H1 (cell line): Measurements from ENCODE around the gene TBRG4. TPM values are rescaled to one million over a fixed set of nuclear protein-coding genes. Genes with fewer than 3 reads are reported as not detected.

ENCODE experiments used
- CTCF ChIA-PET: fragments of 300-600 bp; sonication (Branson Sonifier 250); formaldehyde crosslinking; loops from one replicate; lab custom pipeline; 2021; ENCODE audit not compliant: partially characterized antibody; lab: Charles Lee
- POLR2A ChIA-PET: fragments of 300-600 bp; sonication (Branson Sonifier 250); formaldehyde crosslinking; loops from one replicate; lab custom pipeline; 2021; ENCODE audit warnings: inconsistent platforms; ENCODE audit not compliant: partially characterized antibody; lab: Charles Lee
- DNase-seq, 2 experiments: peaks; one replicate each; pipeline versions ENCODE4 v3.0.0 to v3.0.0-alpha.2; 2010 to 2022; ENCODE audit warnings: low spot score in 2 of 2, low read depth in 1 of 2, mixed read lengths in 1 of 2
- FAIRE-seq: peaks from 2 replicates; lab custom pipeline; 2011; peaks lifted over from hg19 to GRCh38; lab: Jason Lieb, UNC
- H2AFZ ChIP-seq: 2 replicates; pipeline ENCODE4 v1.8.1; 2012; ENCODE audit warnings: low read length, inconsistent platforms
- H2AK5ac ChIP-seq: 2 replicates; pipeline ENCODE4 v1.6.1; 2013; ENCODE audit warnings: low read depth, low read length
- H2BK120ac ChIP-seq: replicated peaks from 2 replicates; pipeline ENCODE3; 2013; ENCODE audit warnings: low read depth, low read length, inconsistent platforms
- H2BK12ac ChIP-seq: 2 replicates; pipeline ENCODE4 v1.6.1; 2013; ENCODE audit warnings: low read depth, low read length
- H2BK15ac ChIP-seq: 2 replicates; pipeline ENCODE4 v1.6.1; 2013; ENCODE audit warnings: low read length
- H2BK20ac ChIP-seq: 2 replicates; pipeline ENCODE4 v1.6.1; 2013; ENCODE audit warnings: low read length
- H2BK5ac ChIP-seq: 2 replicates; pipeline ENCODE4 v1.6.1; 2013; ENCODE audit warnings: low read depth, low read length
- H3K14ac ChIP-seq: 2 replicates; pipeline ENCODE4 v1.6.1; 2013; ENCODE audit warnings: inconsistent platforms; ENCODE audit not compliant: insufficient read length
- H3K18ac ChIP-seq: 2 replicates; pipeline ENCODE4 v1.6.1; 2013; ENCODE audit warnings: low read length; ENCODE audit errors: extremely low read depth
- H3K23ac ChIP-seq: 2 replicates; pipeline ENCODE4 v1.6.1; 2013; ENCODE audit warnings: inconsistent platforms; ENCODE audit not compliant: insufficient read length
- H3K23me2 ChIP-seq: 2 replicates; pipeline ENCODE4 v1.6.1; 2013; ENCODE audit warnings: low read depth, low read length
- H3K27ac ChIP-seq: 2 replicates; pipeline ENCODE4 v1.6.1; 2011; ENCODE audit warnings: low read depth, low read length, inconsistent platforms
- H3K27me3 ChIP-seq, 4 experiments: replicated peaks in 1 of 4; 1 replicate in 1 of 4; 2 replicates in 3 of 4; pipeline versions ENCODE4 v1.6.1 to v1.8.1; 2011 to 2013; ENCODE audit warnings: low read length in 3 of 4, mild to moderate bottlenecking in 3 of 4, inconsistent platforms in 2 of 4, mixed read lengths in 2 of 4, moderate library complexity in 1 of 4; ENCODE audit not compliant: control insufficient read depth in 3 of 4, insufficient read depth in 3 of 4; ENCODE audit errors: extremely low read depth in 1 of 4
- H3K36me3 ChIP-seq, 4 experiments: 2 replicates each; pipeline versions ENCODE4 v1.6.1 to v1.8.1; 2011 to 2013; ENCODE audit warnings: mild to moderate bottlenecking in 4 of 4, low read length in 3 of 4, moderate library complexity in 2 of 4, control low read depth in 1 of 4, inconsistent platforms in 1 of 4; ENCODE audit not compliant: insufficient read depth in 4 of 4, control insufficient read depth in 2 of 4
- H3K4ac ChIP-seq: replicated peaks from 2 replicates; pipeline ENCODE3; 2013; ENCODE audit warnings: low read length, low read depth, mixed read lengths, inconsistent platforms; ENCODE audit not compliant: insufficient read length
- H3K4me1 ChIP-seq, 4 experiments: replicated peaks in 1 of 4; 1 replicate in 1 of 4; 2 replicates in 3 of 4; pipeline versions ENCODE4 v1.6.1 to v1.8.1; 2011 to 2013; ENCODE audit warnings: low read length in 3 of 4, inconsistent platforms in 2 of 4, mixed read lengths in 1 of 4; ENCODE audit not compliant: insufficient read depth in 4 of 4, control insufficient read depth in 3 of 4
- H3K4me2 ChIP-seq, 2 experiments: 2 replicates each; pipeline versions ENCODE4 v1.6.1 to v1.8.1; 2011 to 2013; ENCODE audit warnings: low read depth in 2 of 2, low read length in 2 of 2, control low read depth in 1 of 2, inconsistent platforms in 1 of 2, mild to moderate bottlenecking in 1 of 2; ENCODE audit not compliant: insufficient read depth in 1 of 2
- H3K4me3 ChIP-seq, 4 experiments: fragments of 200-600, 300-600 bp in 1 of 4; sonication (generic), shearing (Covaris generic), sonication (Bioruptor Twin) in 1 of 4; 2 replicates each; pipeline versions ENCODE4 v1.5.1 to v1.8.1; 2011 to 2016; ENCODE audit warnings: low read length in 4 of 4, low read depth in 3 of 4, control low read depth in 2 of 4, inconsistent platforms in 2 of 4, mild to moderate bottlenecking in 2 of 4, mixed read lengths in 1 of 4, moderate library complexity in 1 of 4; ENCODE audit not compliant: insufficient read depth in 2 of 4; ENCODE audit errors: extremely low read depth in 1 of 4
- H3K56ac ChIP-seq: replicated peaks from 2 replicates; pipeline ENCODE3; 2013; ENCODE audit warnings: low read depth, mild to moderate bottlenecking, mixed read lengths, low read length, inconsistent platforms; ENCODE audit not compliant: insufficient read length
- H3K79me1 ChIP-seq: 2 replicates; pipeline ENCODE4 v1.6.1; 2013; ENCODE audit warnings: low read depth, low read length, control low read depth
- H3K79me2 ChIP-seq, 2 experiments: 2 replicates each; pipeline versions ENCODE4 v1.6.1 to v1.8.1; 2012 to 2013; ENCODE audit warnings: low read length in 2 of 2, mild to moderate bottlenecking in 2 of 2, inconsistent platforms in 1 of 2; ENCODE audit not compliant: insufficient read depth in 2 of 2, control insufficient read depth in 1 of 2
- H3K9ac ChIP-seq, 4 experiments: replicated peaks in 1 of 4; 1 replicate in 1 of 4; 2 replicates in 3 of 4; pipeline versions ENCODE4 v1.6.1 to v1.8.1; 2011 to 2013; ENCODE audit warnings: low read depth in 3 of 4, low read length in 3 of 4, control low read depth in 2 of 4, mild to moderate bottlenecking in 2 of 4, moderate library complexity in 2 of 4, inconsistent platforms in 1 of 4; ENCODE audit errors: extremely low read depth in 1 of 4
- H3K9me3 ChIP-seq, 2 experiments: 2 replicates each; pipeline versions ENCODE4 v1.6.1 to v1.8.1; 2012 to 2013; ENCODE audit warnings: mild to moderate bottlenecking in 2 of 2, moderate library complexity in 2 of 2, control low read depth in 1 of 2, inconsistent platforms in 1 of 2, low read depth in 1 of 2, low read length in 1 of 2, mixed read lengths in 1 of 2; ENCODE audit not compliant: insufficient read depth in 2 of 2
- H4K20me1 ChIP-seq, 2 experiments: replicated peaks in 1 of 2; 2 replicates each; pipeline versions ENCODE3 to v1.8.1; 2011 to 2013; ENCODE audit warnings: inconsistent platforms in 2 of 2, low read length in 2 of 2, mild to moderate bottlenecking in 1 of 2; ENCODE audit not compliant: insufficient read depth in 2 of 2, control insufficient read depth in 1 of 2
- H4K5ac ChIP-seq: 2 replicates; pipeline ENCODE4 v1.6.1; 2013; ENCODE audit warnings: low read length, low read depth, mixed read lengths, inconsistent platforms; ENCODE audit not compliant: insufficient read length
- H4K8ac ChIP-seq: 2 replicates; pipeline ENCODE4 v1.8.0; 2013; ENCODE audit warnings: mild to moderate bottlenecking, moderate library complexity, low read length, inconsistent platforms; ENCODE audit not compliant: insufficient read depth; ENCODE audit errors: extremely low read depth
- H4K91ac ChIP-seq: replicated peaks from 2 replicates; pipeline ENCODE3; 2013; ENCODE audit warnings: low read length, mixed read lengths, inconsistent platforms; ENCODE audit not compliant: insufficient read length
- ATF2 ChIP-seq: IDR thresholded peaks from 2 replicates; pipeline ENCODE4 v1.6.1; 2012; ENCODE audit warnings: low read length, inconsistent platforms
- BACH1 ChIP-seq: IDR thresholded peaks from 2 replicates; pipeline ENCODE4 v1.6.1; 2012; ENCODE audit warnings: low read length, improper control_type of control experiment
- BRCA1 ChIP-seq: IDR thresholded peaks from 2 replicates; pipeline ENCODE4 v1.6.1; 2012; ENCODE audit warnings: low read depth, low read length, improper control_type of control experiment
- CBX8 ChIP-seq: fragments of 300-800, 300-1000 bp; sonication (generic); IDR thresholded peaks from 2 replicates; pipeline ENCODE4 v1.7.1; 2016; ENCODE audit warnings: low read depth, low read length, borderline replicate concordance
- CHD2 ChIP-seq: IDR thresholded peaks from 2 replicates; pipeline ENCODE4 v1.6.1; 2012; ENCODE audit warnings: low read length, improper control_type of control experiment
- E2F6 ChIP-seq: IDR thresholded peaks from 2 replicates; pipeline ENCODE4 v1.6.1; 2012; ENCODE audit warnings: inconsistent platforms
- HDAC6 ChIP-seq: IDR thresholded peaks from one replicate; pipeline ENCODE4 v1.7.1; 2012; ENCODE audit warnings: low read depth, mild to moderate bottlenecking, inconsistent platforms, low read length, moderate library complexity
- KDM1A ChIP-seq: fragments of 200-600, 300-600 bp; sonication (generic); IDR thresholded peaks from 2 replicates; pipeline ENCODE4 v1.7.1; 2016; ENCODE audit warnings: mild to moderate bottlenecking, low read length, borderline replicate concordance
- RBBP5 ChIP-seq: IDR thresholded peaks from 2 replicates; pipeline ENCODE4 v1.7.1; 2012; ENCODE audit warnings: low read depth, mild to moderate bottlenecking, inconsistent platforms, low read length, moderate library complexity, borderline replicate concordance
- RFX5 ChIP-seq: IDR thresholded peaks from 2 replicates; pipeline ENCODE4 v1.6.1; 2011; ENCODE audit warnings: low read depth, low read length, improper control_type of control experiment, borderline replicate concordance
- SIRT6 ChIP-seq: IDR thresholded peaks from one replicate; pipeline ENCODE4 v1.7.1; 2012; ENCODE audit warnings: low read length, inconsistent platforms
- TEAD4 ChIP-seq: IDR thresholded peaks from 2 replicates; pipeline ENCODE4 v1.6.1; 2012; ENCODE audit warnings: low read depth, low read length, inconsistent platforms, mixed read lengths
- WGBS, 2 experiments: shearing (Covaris generic) in 1 of 2; methylation state at CpG; one replicate each; pipeline versions ENCODE4 v1.1.6 to v1.1.7; 2013 to 2015; ENCODE audit warnings: low lambda C conversion rate in 2 of 2, mixed read lengths in 2 of 2, inconsistent platforms in 1 of 2, low coverage in 1 of 2, missing lambda C conversion rate in 1 of 2; ENCODE audit not compliant: insufficient replicate concordance in 2 of 2, insufficient coverage in 1 of 2, insufficient read length in 1 of 2; ENCODE audit errors: extremely low coverage in 1 of 2, missing lambda C conversion rate in 1 of 2; 5-methylcytosine and 5-hydroxymethylcytosine counted together
- polyA plus RNA-seq, 7 experiments: library from polyadenylated mRNA; depleted of rRNA in 3 of 7; stranded (reverse) in 5 of 7; unstranded in 2 of 7; fragments of >200 nt in 5 of 7; fragments of 200-250 nt in 2 of 7; gene quantifications; 1 replicate in 5 of 7; 2 replicates in 1 of 7; 4 replicates in 1 of 7; pipeline versions ENCODE4 v1.2.1 to v1.2.3, GENCODE V29; 2011 to 2013; ENCODE audit warnings: missing spikeins in 2 of 7, mixed read lengths in 2 of 7
- total RNA-seq: library from RNA; stranded (reverse); fragmentation: NEBNext Ultra II Directional; extraction: Animal tissue kit (Norgen Biotek cat#: 25700); gene quantifications from 2 replicates; pipeline ENCODE4 v1.2.1, GENCODE V29; 2021

The TBRG4 gene
- total and polyA plus RNA-seq, 2 of the 8 experiments (the other 6 are each of a cell fraction or from before 2014, with no cell fraction given), result 110 to 137 TPM

- FAIRE-seq, result no peak
- CTCF ChIA-PET, result interaction anchor here (0.7 to 4.2 kb wide), 2 partner anchors 16 to 1433 kb away, joined by 3 to 21 read pairs; no protein-coding TSS in a partner anchor
- TF ChIP-seq E2F6, result no peak
- no peak for TF ChIP-seq KDM1A
- TF ChIP-seq HDAC6, result no peak
- TF ChIP-seq RFX5, result no peak
- no peak for TF ChIP-seq ATF2
- no peak for TF ChIP-seq CHD2
- no peak for TF ChIP-seq RBBP5
- no peak for TF ChIP-seq CBX8
- TF ChIP-seq BACH1, result no peak
- TF ChIP-seq BRCA1, result no peak
- no peak for TF ChIP-seq TEAD4
- no peak for TF ChIP-seq SIRT6
Measured at GRCh38 chr7:45119550-45119949, 8.1 kb upstream of the TBRG4 start.

More at GRCh38 chr7:45119550-45119949, 8.1 kb upstream of the TBRG4 start:
- Histone ChIP-seq H3K79me1 (no peaks in the 10 kb centered on the region), H4K5ac (no peak overlapping the region), H2BK120ac (no peak overlapping the region), H3K56ac (no peak overlapping the region), H3K36me3 (no peaks in the 10 kb centered on the region), H3K4ac (no peak overlapping the region), H3K23me2 (no peaks in the 10 kb centered on the region), H2BK20ac (no peak overlapping the region), H2BK12ac (no peak overlapping the region), H3K9ac (no peak overlapping the region), H4K20me1 (no peaks in the 10 kb centered on the region), H3K27ac (no peak overlapping the region), H3K23ac (no peak overlapping the region), H3K4me2 (no peak overlapping the region), H4K8ac (no peak overlapping the region; the same call in 1 of the 2 replicates), H3K79me2 (no peaks in the 10 kb centered on the region), H2AFZ (no peak overlapping the region), H3K4me3 (no peak overlapping the region), H3K9me3 (no peaks in the 10 kb centered on the region), H2BK5ac (no peak overlapping the region), H3K4me1 (peaks cover 0 to 13% (median 10%) of the 10 kb centered on the region in 4 experiments; a peak in 6 of 7 replicates), H2BK15ac (no peak overlapping the region), H2AK5ac (no peak overlapping the region), H3K27me3 (peaks cover 0 to 4% (median 1%) of the 10 kb centered on the region in 4 experiments; a peak in 1 of 7 replicates), H3K18ac (no peak overlapping the region), H4K91ac (no peak overlapping the region), H3K14ac (no peak overlapping the region)
- WGBS, 2 experiments, result 85% methylated on average over 3 of the region's 3 CpGs; no CpG with 5 or more reads in 1 of the 2 experiments
- DNase-seq, result no peak
- POLR2A ChIA-PET, result interaction anchor here (1.0 to 6.5 kb wide), 2 partner anchors 8 to 15 kb away, joined by 3 to 43 read pairs; partner anchors contain the start of gene TBRG4
